Ovary (tissue), 9 donors: Measurements from ENCODE around the gene USP28. TPM values are rescaled to one million over a fixed set of nuclear protein-coding genes. Genes with fewer than 3 reads are reported as not detected.

Experiments
- DNase-seq, 5 donors: peaks; one replicate each; pipeline ENCODE4 v3.0.0-alpha.2; 2019 to 2020
- H3K27ac ChIP-seq, 2 donors: fragments of 200-600 bp; one replicate each; pipeline versions ENCODE4 v1.5.1 to v1.8.0; 2019 to 2022
- H3K27me3 ChIP-seq: fragments of 200-600 bp; one replicate; pipeline ENCODE4 v1.8.0; 2022
- H3K36me3 ChIP-seq: fragments of 200-600 bp; sonication (generic); one replicate; pipeline ENCODE4 v1.5.1; 2019
- H3K4me1 ChIP-seq: one replicate; pipeline ENCODE4 v1.8.1; 2013; ENCODE audit warnings: mild to moderate bottlenecking, moderate library complexity; ENCODE audit not compliant: insufficient read depth
- H3K4me3 ChIP-seq: fragments of 200-600 bp; sonication (generic); one replicate; pipeline ENCODE4 v1.5.1; 2017
- H3K9me3 ChIP-seq, 2 donors: fragments of 200-600 bp in 1 of 2; sonication (generic) in 1 of 2; one replicate each; pipeline versions ENCODE4 v1.5.1 to v1.8.1; 2013 to 2019; ENCODE audit warnings: mild to moderate bottlenecking in 1 of 2, moderate library complexity in 1 of 2
- EP300 ChIP-seq: sonication (generic); formaldehyde crosslinking; IDR thresholded peaks from one replicate; pipeline ENCODE4 v1.6.1; 2017; ENCODE audit warnings: antibody characterized with exemption
- POLR2A ChIP-seq: fragments of 450-650 bp; IDR thresholded peaks from one replicate; pipeline ENCODE4 v1.6.1; 2017; ENCODE audit warnings: antibody characterized with exemption, mild to moderate bottlenecking, moderate library complexity
- WGBS, 3 donors: extraction: QIAGEN DNeasy Blood & Tissue Kit in 1 of 3; methylation state at CpG; one replicate each; pipeline versions ENCODE4 v1.1.5 to v1.1.7; 2013 to 2017; 5-methylcytosine and 5-hydroxymethylcytosine counted together
- intact Hi-C, 4 donors: fragments of 100-400 bp; cut with DNase I; formaldehyde crosslinking; loops; one replicate each; pipeline versions ENCODE4 v1.11.0 to v1.15.1; 2022 to 2023
- polyA plus RNA-seq, 2 donors: library from polyadenylated mRNA; stranded (reverse); fragments of 200-250 nt in 1 of 2; fragments of 350-450 nt in 1 of 2; fragmentation: Illumina TruSeq in 1 of 2; extraction: RNeasy Lipid Tissue Mini Kit (QIAGEN cat#74804) in 1 of 2; gene quantifications; one replicate each; pipeline ENCODE4 v1.2.3, GENCODE V29; 2013 to 2014
- total RNA-seq, 7 donors: library from RNA; depleted of rRNA in 2 of 7; stranded (reverse); fragments of >200 nt in 2 of 7; fragmentation: NEBNext Ultra II Directional in 3 of 7; extraction: Animal tissue kit (Norgen Biotek cat#: 25700) in 3 of 7; gene quantifications; one replicate each; pipeline versions ENCODE4 v1.1.0 to v1.2.4, GENCODE V29; 2016 to 2023
- TF ChIP-seq, protein P1 (sequence below), 3 donors: fragments of 450-650 bp in 2 of 3; fragments of 200-600 bp in 1 of 3; IDR thresholded peaks; one replicate each; pipeline versions ENCODE4 v1.5.1 to v1.8.0; 2016 to 2022; ENCODE audit warnings: antibody characterized with exemption in 3 of 3, mild to moderate bottlenecking in 1 of 3
- donor health status: DM: no; HTN: no; CAD: no; lungs with moderate emphysema.
- donor health status: DM: no; HTN: no; CAD: no.
- donor health status: Bipolar disorder and iron deficiency.
- donor health status: DM: yes; HTN: yes; CAD: no.
- donor health status: DM: no; HTN: no; CAD: no.
- donor health status: DM: yes; HTN: yes; CAD: no.

USP28 gene
- total and polyA plus RNA-seq, 9 donors = 11.0 to 29.5 (median 23.4) TPM

GRCh38 chr11:113840932-113841664, 34.3 kb downstream of the USP28 start:
- no peaks in the 10 kb centered on the region for H3K4me1 ChIP-seq
- H3K9me3 ChIP-seq = no peaks in the 10 kb centered on the region
- H3K27me3 ChIP-seq = no peaks in the 10 kb centered on the region
- H3K36me3 ChIP-seq = no peaks in the 10 kb centered on the region
- 88 to 94% (median 90%) methylated on average over 3 of the region's 3 CpGs for WGBS, 3 donors
- no peak for TF ChIP-seq POLR2A
- TF ChIP-seq, protein P1, sequence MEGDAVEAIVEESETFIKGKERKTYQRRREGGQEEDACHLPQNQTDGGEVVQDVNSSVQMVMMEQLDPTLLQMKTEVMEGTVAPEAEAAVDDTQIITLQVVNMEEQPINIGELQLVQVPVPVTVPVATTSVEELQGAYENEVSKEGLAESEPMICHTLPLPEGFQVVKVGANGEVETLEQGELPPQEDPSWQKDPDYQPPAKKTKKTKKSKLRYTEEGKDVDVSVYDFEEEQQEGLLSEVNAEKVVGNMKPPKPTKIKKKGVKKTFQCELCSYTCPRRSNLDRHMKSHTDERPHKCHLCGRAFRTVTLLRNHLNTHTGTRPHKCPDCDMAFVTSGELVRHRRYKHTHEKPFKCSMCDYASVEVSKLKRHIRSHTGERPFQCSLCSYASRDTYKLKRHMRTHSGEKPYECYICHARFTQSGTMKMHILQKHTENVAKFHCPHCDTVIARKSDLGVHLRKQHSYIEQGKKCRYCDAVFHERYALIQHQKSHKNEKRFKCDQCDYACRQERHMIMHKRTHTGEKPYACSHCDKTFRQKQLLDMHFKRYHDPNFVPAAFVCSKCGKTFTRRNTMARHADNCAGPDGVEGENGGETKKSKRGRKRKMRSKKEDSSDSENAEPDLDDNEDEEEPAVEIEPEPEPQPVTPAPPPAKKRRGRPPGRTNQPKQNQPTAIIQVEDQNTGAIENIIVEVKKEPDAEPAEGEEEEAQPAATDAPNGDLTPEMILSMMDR (IDR thresholded peaks at IDR 0.05) = no peak
- TF ChIP-seq EP300 = no peak
- no peak overlapping the region for H3K27ac ChIP-seq
- intact Hi-C loops = no loop called here
- no peak overlapping the region for H3K4me3 ChIP-seq
- no peak for DNase-seq

DNA sequence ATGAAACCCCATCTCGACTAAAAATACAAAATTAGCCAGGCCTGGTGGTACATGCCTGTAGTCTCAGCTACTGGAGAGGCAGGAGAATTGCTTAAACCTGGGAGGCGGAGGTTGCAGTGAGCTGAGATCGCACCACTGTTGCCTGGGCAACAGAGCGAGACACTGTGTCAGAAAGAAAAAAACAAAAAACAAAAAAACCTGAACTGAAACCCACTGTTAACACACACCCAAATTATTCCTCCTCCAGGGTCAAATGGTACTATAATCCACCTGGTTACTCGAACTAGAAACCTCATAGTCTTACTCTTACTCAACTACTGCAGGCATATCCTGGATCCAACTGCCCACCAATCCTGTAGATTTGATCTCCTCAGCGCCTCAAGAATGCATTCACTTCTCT, 35.5 kb downstream of the USP28 start:
- no peaks in the 10 kb centered on the region for H3K4me1 ChIP-seq
- no peaks in the 10 kb centered on the region for H3K9me3 ChIP-seq
- no peak overlapping the region for H3K4me3 ChIP-seq
- WGBS, 3 donors = 92 to 97% (median 97%) methylated on average over 6 of the region's 6 CpGs
- H3K27ac ChIP-seq = no peak overlapping the region
- H3K36me3 ChIP-seq = no peaks in the 10 kb centered on the region
- no peak for TF ChIP-seq POLR2A
- TF ChIP-seq, protein P1 (IDR thresholded peaks at IDR 0.05) = no peak
- no peak for TF ChIP-seq EP300
- H3K27me3 ChIP-seq = no peaks in the 10 kb centered on the region
- DNase-seq = no peak
- intact Hi-C loops = no loop called here

- no peak for DNase-seq
- no peaks in the 10 kb centered on the region for H3K36me3 ChIP-seq
Measured at GRCh38 chr11:113838005-113838404, 37.4 kb downstream of the USP28 start.

DNA sequence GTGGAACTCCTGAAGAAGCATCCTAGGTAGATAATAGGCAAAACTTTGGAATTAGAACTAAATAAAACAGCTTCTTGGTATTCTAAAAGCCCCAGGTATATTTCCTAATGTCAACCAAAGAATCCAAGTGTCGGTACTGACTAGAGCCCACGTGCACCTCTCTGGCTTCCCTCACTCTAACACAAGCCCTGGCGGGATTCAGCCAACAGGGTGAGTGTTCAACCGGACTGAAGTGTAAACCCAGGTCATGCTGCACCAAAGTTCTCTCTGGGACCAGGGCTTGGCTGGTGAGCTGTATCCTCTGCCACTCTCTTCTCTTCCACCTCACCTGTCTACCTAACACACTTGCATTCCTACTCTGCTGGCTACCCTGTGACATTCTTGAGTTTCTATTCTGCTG, 40.1 kb downstream of the USP28 start:
- no peaks in the 10 kb centered on the region for H3K36me3 ChIP-seq

More at GRCh38 chr11:113838005-113838404, 37.4 kb downstream of the USP28 start:
- intact Hi-C loops = no loop called here
- Histone ChIP-seq H3K27ac (no peak overlapping the region), H3K27me3 (no peaks in the 10 kb centered on the region), H3K4me1 (no peaks in the 10 kb centered on the region), H3K9me3 (no peaks in the 10 kb centered on the region), H3K4me3 (no peak overlapping the region)
- WGBS, 3 donors = 91 to 97% (median 96%) methylated on average over 2 of the region's 2 CpGs
- TF ChIP-seq POLR2A (no peak), EP300 (no peak)
- TF ChIP-seq, protein P1 (IDR thresholded peaks at IDR 0.05) = no peak

More for the DNA sequence above, 40.1 kb downstream of the USP28 start:
- H3K27me3 ChIP-seq = no peaks in the 10 kb centered on the region
- no peak overlapping the region for H3K27ac ChIP-seq
- TF ChIP-seq, protein P1 (IDR thresholded peaks at IDR 0.05) = no peak
- no peak overlapping the region for H3K4me3 ChIP-seq
- no peaks in the 10 kb centered on the region for H3K9me3 ChIP-seq
- WGBS, 3 donors = 82 to 94% (median 89%) methylated on average over 4 of the region's 4 CpGs
- intact Hi-C loops = no loop called here
- no peaks in the 10 kb centered on the region for H3K4me1 ChIP-seq
- DNase-seq = no peak
